H1 (cell line): ENCODE data around the gene SLC6A6. TPM values are rescaled to one million over a fixed set of nuclear protein-coding genes. Genes with fewer than 3 reads are reported as not detected.

ENCODE experiments used
- CTCF ChIA-PET: fragments of 300-600 bp; sonication (Branson Sonifier 250); formaldehyde crosslinking; loops from one replicate; lab custom pipeline; 2021; ENCODE audit not compliant: partially characterized antibody; lab: Charles Lee
- POLR2A ChIA-PET: fragments of 300-600 bp; sonication (Branson Sonifier 250); formaldehyde crosslinking; loops from one replicate; lab custom pipeline; 2021; ENCODE audit warnings: inconsistent platforms; ENCODE audit not compliant: partially characterized antibody; lab: Charles Lee
- DNase-seq, 2 experiments: peaks; one replicate each; pipeline versions ENCODE4 v3.0.0 to v3.0.0-alpha.2; 2010 to 2022; ENCODE audit warnings: low spot score in 2 of 2, low read depth in 1 of 2, mixed read lengths in 1 of 2
- FAIRE-seq: peaks from 2 replicates; lab custom pipeline; 2011; peaks lifted over from hg19 to GRCh38; lab: Jason Lieb, UNC
- H2AFZ ChIP-seq: 2 replicates; pipeline ENCODE4 v1.8.1; 2012; ENCODE audit warnings: low read length, inconsistent platforms
- H2AK5ac ChIP-seq: 2 replicates; pipeline ENCODE4 v1.6.1; 2013; ENCODE audit warnings: low read depth, low read length
- H2BK120ac ChIP-seq: replicated peaks from 2 replicates; pipeline ENCODE3; 2013; ENCODE audit warnings: low read depth, low read length, inconsistent platforms
- H2BK12ac ChIP-seq: 2 replicates; pipeline ENCODE4 v1.6.1; 2013; ENCODE audit warnings: low read depth, low read length
- H2BK15ac ChIP-seq: 2 replicates; pipeline ENCODE4 v1.6.1; 2013; ENCODE audit warnings: low read length
- H2BK20ac ChIP-seq: 2 replicates; pipeline ENCODE4 v1.6.1; 2013; ENCODE audit warnings: low read length
- H2BK5ac ChIP-seq: 2 replicates; pipeline ENCODE4 v1.6.1; 2013; ENCODE audit warnings: low read depth, low read length
- H3K14ac ChIP-seq: 2 replicates; pipeline ENCODE4 v1.6.1; 2013; ENCODE audit warnings: inconsistent platforms; ENCODE audit not compliant: insufficient read length
- H3K18ac ChIP-seq: 2 replicates; pipeline ENCODE4 v1.6.1; 2013; ENCODE audit warnings: low read length; ENCODE audit errors: extremely low read depth
- H3K23ac ChIP-seq: 2 replicates; pipeline ENCODE4 v1.6.1; 2013; ENCODE audit warnings: inconsistent platforms; ENCODE audit not compliant: insufficient read length
- H3K23me2 ChIP-seq: 2 replicates; pipeline ENCODE4 v1.6.1; 2013; ENCODE audit warnings: low read depth, low read length
- H3K27ac ChIP-seq: 2 replicates; pipeline ENCODE4 v1.6.1; 2011; ENCODE audit warnings: low read depth, low read length, inconsistent platforms
- H3K27me3 ChIP-seq, 4 experiments: replicated peaks in 1 of 4; 1 replicate in 1 of 4; 2 replicates in 3 of 4; pipeline versions ENCODE4 v1.6.1 to v1.8.1; 2011 to 2013; ENCODE audit warnings: low read length in 3 of 4, mild to moderate bottlenecking in 3 of 4, inconsistent platforms in 2 of 4, mixed read lengths in 2 of 4, moderate library complexity in 1 of 4; ENCODE audit not compliant: control insufficient read depth in 3 of 4, insufficient read depth in 3 of 4; ENCODE audit errors: extremely low read depth in 1 of 4
- H3K36me3 ChIP-seq, 4 experiments: 2 replicates each; pipeline versions ENCODE4 v1.6.1 to v1.8.1; 2011 to 2013; ENCODE audit warnings: mild to moderate bottlenecking in 4 of 4, low read length in 3 of 4, moderate library complexity in 2 of 4, control low read depth in 1 of 4, inconsistent platforms in 1 of 4; ENCODE audit not compliant: insufficient read depth in 4 of 4, control insufficient read depth in 2 of 4
- H3K4ac ChIP-seq: replicated peaks from 2 replicates; pipeline ENCODE3; 2013; ENCODE audit warnings: low read length, low read depth, mixed read lengths, inconsistent platforms; ENCODE audit not compliant: insufficient read length
- H3K4me1 ChIP-seq, 4 experiments: replicated peaks in 1 of 4; 1 replicate in 1 of 4; 2 replicates in 3 of 4; pipeline versions ENCODE4 v1.6.1 to v1.8.1; 2011 to 2013; ENCODE audit warnings: low read length in 3 of 4, inconsistent platforms in 2 of 4, mixed read lengths in 1 of 4; ENCODE audit not compliant: insufficient read depth in 4 of 4, control insufficient read depth in 3 of 4
- H3K4me2 ChIP-seq, 2 experiments: 2 replicates each; pipeline versions ENCODE4 v1.6.1 to v1.8.1; 2011 to 2013; ENCODE audit warnings: low read depth in 2 of 2, low read length in 2 of 2, control low read depth in 1 of 2, inconsistent platforms in 1 of 2, mild to moderate bottlenecking in 1 of 2; ENCODE audit not compliant: insufficient read depth in 1 of 2
- H3K4me3 ChIP-seq, 4 experiments: fragments of 200-600, 300-600 bp in 1 of 4; sonication (generic), shearing (Covaris generic), sonication (Bioruptor Twin) in 1 of 4; 2 replicates each; pipeline versions ENCODE4 v1.5.1 to v1.8.1; 2011 to 2016; ENCODE audit warnings: low read length in 4 of 4, low read depth in 3 of 4, control low read depth in 2 of 4, inconsistent platforms in 2 of 4, mild to moderate bottlenecking in 2 of 4, mixed read lengths in 1 of 4, moderate library complexity in 1 of 4; ENCODE audit not compliant: insufficient read depth in 2 of 4; ENCODE audit errors: extremely low read depth in 1 of 4
- H3K56ac ChIP-seq: replicated peaks from 2 replicates; pipeline ENCODE3; 2013; ENCODE audit warnings: low read depth, mild to moderate bottlenecking, mixed read lengths, low read length, inconsistent platforms; ENCODE audit not compliant: insufficient read length
- H3K79me1 ChIP-seq: 2 replicates; pipeline ENCODE4 v1.6.1; 2013; ENCODE audit warnings: low read depth, low read length, control low read depth
- H3K79me2 ChIP-seq, 2 experiments: 2 replicates each; pipeline versions ENCODE4 v1.6.1 to v1.8.1; 2012 to 2013; ENCODE audit warnings: low read length in 2 of 2, mild to moderate bottlenecking in 2 of 2, inconsistent platforms in 1 of 2; ENCODE audit not compliant: insufficient read depth in 2 of 2, control insufficient read depth in 1 of 2
- H3K9ac ChIP-seq, 4 experiments: replicated peaks in 1 of 4; 1 replicate in 1 of 4; 2 replicates in 3 of 4; pipeline versions ENCODE4 v1.6.1 to v1.8.1; 2011 to 2013; ENCODE audit warnings: low read depth in 3 of 4, low read length in 3 of 4, control low read depth in 2 of 4, mild to moderate bottlenecking in 2 of 4, moderate library complexity in 2 of 4, inconsistent platforms in 1 of 4; ENCODE audit errors: extremely low read depth in 1 of 4
- H3K9me3 ChIP-seq, 2 experiments: 2 replicates each; pipeline versions ENCODE4 v1.6.1 to v1.8.1; 2012 to 2013; ENCODE audit warnings: mild to moderate bottlenecking in 2 of 2, moderate library complexity in 2 of 2, control low read depth in 1 of 2, inconsistent platforms in 1 of 2, low read depth in 1 of 2, low read length in 1 of 2, mixed read lengths in 1 of 2; ENCODE audit not compliant: insufficient read depth in 2 of 2
- H4K20me1 ChIP-seq, 2 experiments: replicated peaks in 1 of 2; 2 replicates each; pipeline versions ENCODE3 to v1.8.1; 2011 to 2013; ENCODE audit warnings: inconsistent platforms in 2 of 2, low read length in 2 of 2, mild to moderate bottlenecking in 1 of 2; ENCODE audit not compliant: insufficient read depth in 2 of 2, control insufficient read depth in 1 of 2
- H4K5ac ChIP-seq: 2 replicates; pipeline ENCODE4 v1.6.1; 2013; ENCODE audit warnings: low read length, low read depth, mixed read lengths, inconsistent platforms; ENCODE audit not compliant: insufficient read length
- H4K8ac ChIP-seq: 2 replicates; pipeline ENCODE4 v1.8.0; 2013; ENCODE audit warnings: mild to moderate bottlenecking, moderate library complexity, low read length, inconsistent platforms; ENCODE audit not compliant: insufficient read depth; ENCODE audit errors: extremely low read depth
- H4K91ac ChIP-seq: replicated peaks from 2 replicates; pipeline ENCODE3; 2013; ENCODE audit warnings: low read length, mixed read lengths, inconsistent platforms; ENCODE audit not compliant: insufficient read length
- CBX8 ChIP-seq: fragments of 300-800, 300-1000 bp; sonication (generic); IDR thresholded peaks from 2 replicates; pipeline ENCODE4 v1.7.1; 2016; ENCODE audit warnings: low read depth, low read length, borderline replicate concordance
- SIN3A ChIP-seq, 2 experiments: IDR thresholded peaks in 1 of 2; conservative IDR thresholded peaks in 1 of 2; 2 replicates each; pipeline ENCODE4 v1.6.1; 2011 to 2012; ENCODE audit warnings: low read length in 2 of 2, improper control_type of control experiment in 1 of 2, low read depth in 1 of 2, mild to moderate bottlenecking in 1 of 2
- TAF1 ChIP-seq: IDR thresholded peaks from 2 replicates; pipeline ENCODE4 v1.6.1; 2011; ENCODE audit warnings: mild to moderate bottlenecking, low read depth, low read length
- TAF7 ChIP-seq: optimal IDR thresholded peaks from 2 replicates; pipeline ENCODE3; 2011; ENCODE audit warnings: low read depth, mild to moderate bottlenecking, inconsistent platforms, low read length, moderate library complexity, borderline replicate concordance
- WGBS, 2 experiments: shearing (Covaris generic) in 1 of 2; methylation state at CpG; one replicate each; pipeline versions ENCODE4 v1.1.6 to v1.1.7; 2013 to 2015; ENCODE audit warnings: low lambda C conversion rate in 2 of 2, mixed read lengths in 2 of 2, inconsistent platforms in 1 of 2, low coverage in 1 of 2, missing lambda C conversion rate in 1 of 2; ENCODE audit not compliant: insufficient replicate concordance in 2 of 2, insufficient coverage in 1 of 2, insufficient read length in 1 of 2; ENCODE audit errors: extremely low coverage in 1 of 2, missing lambda C conversion rate in 1 of 2; 5-methylcytosine and 5-hydroxymethylcytosine counted together
- polyA plus RNA-seq, 7 experiments: library from polyadenylated mRNA; depleted of rRNA in 3 of 7; stranded (reverse) in 5 of 7; unstranded in 2 of 7; fragments of >200 nt in 5 of 7; fragments of 200-250 nt in 2 of 7; gene quantifications; 1 replicate in 5 of 7; 2 replicates in 1 of 7; 4 replicates in 1 of 7; pipeline versions ENCODE4 v1.2.1 to v1.2.3, GENCODE V29; 2011 to 2013; ENCODE audit warnings: missing spikeins in 2 of 7, mixed read lengths in 2 of 7
- total RNA-seq: library from RNA; stranded (reverse); fragmentation: NEBNext Ultra II Directional; extraction: Animal tissue kit (Norgen Biotek cat#: 25700); gene quantifications from 2 replicates; pipeline ENCODE4 v1.2.1, GENCODE V29; 2021

The SLC6A6 gene
- total and polyA plus RNA-seq, 2 of the 8 experiments (the other 6 are each of a cell fraction or from before 2014, with no cell fraction given): 66.2 to 144 TPM

DNA sequence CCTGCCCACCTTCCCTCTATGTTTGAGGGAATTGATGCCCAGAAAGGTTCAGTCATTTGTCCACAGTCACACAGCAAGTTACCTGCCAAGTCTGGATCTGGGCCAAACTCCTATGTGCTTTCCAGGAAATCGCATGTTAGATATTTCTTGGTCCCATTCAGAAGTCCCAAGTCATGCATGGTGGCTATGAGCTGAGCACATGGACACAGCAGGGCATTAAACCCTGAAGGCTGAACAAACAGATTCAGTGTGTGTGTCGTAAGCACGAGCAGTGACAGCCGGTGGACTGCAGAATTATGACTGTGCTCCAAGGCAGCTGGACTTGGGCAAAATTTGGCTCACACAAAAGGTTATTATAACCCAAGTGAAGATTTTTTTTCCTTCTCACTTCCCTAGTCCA lies 11.4 kb upstream of the SLC6A6 start:
- Histone ChIP-seq H2BK5ac (no peak overlapping the region), H4K20me1 (no peaks in the 10 kb centered on the region), H3K27ac (no peak overlapping the region), H3K36me3 (no peaks in the 10 kb centered on the region; a peak in 1 of 8 replicates), H2BK20ac (no peak overlapping the region), H3K23me2 (no peaks in the 10 kb centered on the region), H4K5ac (no peak overlapping the region), H3K56ac (no peak overlapping the region), H3K27me3 (no peaks in the 10 kb centered on the region), H4K91ac (no peak overlapping the region), H3K23ac (no peak overlapping the region), H3K4me2 (no peak overlapping the region), H2AK5ac (peak overlapping the region; percentile 10; the same call in 1 of the 2 replicates), H3K14ac (no peak overlapping the region), H3K79me2 (no peaks in the 10 kb centered on the region), H3K79me1 (no peaks in the 10 kb centered on the region), H4K8ac (no peak overlapping the region), H3K18ac (no peak overlapping the region), H3K9me3 (no peaks in the 10 kb centered on the region), H2BK12ac (peak overlapping the region; percentile 39; the same call in 1 of the 2 replicates), H2AFZ (no peak overlapping the region), H2BK120ac (no peak overlapping the region), H3K4ac (no peak overlapping the region), H3K4me1 (peaks cover 0 to 5% (median 3%) of the 10 kb centered on the region in 4 experiments; a peak in 6 of 7 replicates), H2BK15ac (no peak overlapping the region; the same call in 1 of the 2 replicates), H3K4me3 (no peak overlapping the region), H3K9ac (no peak overlapping the region)
- no peak for DNase-seq
- ChIA-PET POLR2A (interaction anchor here (1.1 to 6.0 kb wide), 2 partner anchors 12 to 119 kb away, joined by 3 to 41 read pairs; partner anchors contain the start of gene SLC6A6), CTCF (interaction anchor here (0.8 to 5.7 kb wide), 16 partner anchors 8 to 131 kb away, joined by 3 to 70 read pairs (median 11); partner anchors contain the start of gene SLC6A6)
- whole genome bisulfite sequencing, 2 experiments: 91% methylated on average over 4 of the region's 4 CpGs; no CpG with 5 or more reads in 1 of the 2 experiments
- no peak for FAIRE-seq
- no peak for TF ChIP-seq CBX8
- TF ChIP-seq TAF1: no peak
- no peak for TF ChIP-seq TAF7
- TF ChIP-seq SIN3A (conservative IDR thresholded peaks at IDR 0.05 in 1 of 2, IDR thresholded peaks at IDR 0.05 in 1 of 2; ENCODE audit: low read depth in 1 of 2, low read length in 2 of 2): no peak
